ENCODE measurements around the gene CDH4. TPM values are rescaled to one million over a fixed set of nuclear protein-coding genes. Genes with fewer than 3 reads are reported as not detected.

Gene CDH4
- total and polyA plus RNA-seq, 2 donors (not counting 3 experiments of a cell fraction or from before 2014, with no cell fraction given): 0.17 to 0.51 TPM

DNA sequence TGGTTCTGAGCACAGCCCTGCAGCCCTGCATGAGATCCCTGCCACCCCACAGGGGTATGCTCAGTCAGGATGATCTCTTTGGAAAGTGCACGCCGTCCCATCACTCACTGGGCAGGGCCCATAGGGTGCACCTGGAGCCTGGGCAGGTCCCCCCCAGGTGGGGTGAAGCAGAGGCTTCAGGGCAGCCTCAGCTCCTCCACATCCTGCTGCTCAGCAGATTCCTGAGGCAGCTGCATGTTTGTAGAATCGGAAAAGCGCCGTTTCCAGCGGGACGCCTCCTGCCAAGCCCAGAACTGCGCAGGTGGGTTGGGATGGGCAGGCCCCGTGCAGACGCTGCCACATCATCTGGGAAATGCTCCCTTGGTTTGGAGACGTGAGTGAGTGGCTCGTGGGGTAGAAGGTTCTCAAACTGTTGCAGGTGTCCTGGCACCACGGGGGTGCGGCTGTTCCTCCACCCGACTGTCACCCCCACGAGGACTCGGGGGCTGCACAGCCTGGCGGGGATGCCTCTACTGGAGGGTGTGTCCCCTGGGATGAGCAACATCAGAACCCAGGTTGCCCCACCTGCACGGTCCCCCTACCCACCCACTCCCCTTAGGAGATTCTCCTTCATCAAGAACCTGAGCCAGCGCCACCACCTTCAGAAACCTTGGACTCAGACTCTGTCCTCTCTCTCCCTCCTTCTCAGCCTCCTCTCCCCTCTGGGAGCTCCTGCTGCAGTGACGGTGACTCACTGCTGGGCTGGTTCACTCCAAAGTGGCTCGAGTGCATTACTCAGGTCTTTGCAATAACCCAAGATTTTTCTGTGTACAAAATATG, 479.5 kb downstream of the CDH4 start:
- Histone ChIP-seq H3K9me3 (replicated peaks; ENCODE audit: control insufficient read depth, insufficient read depth, low read length) (peaks cover 3% of the 10 kb centered on the region), H4K20me1 (replicated peaks; ENCODE audit: control insufficient read depth, extremely low read depth, insufficient read depth, low read length) (no peaks in the 10 kb centered on the region), H3K79me2 (ENCODE audit: control insufficient read depth, insufficient read depth, low read length) (no peaks in the 10 kb centered on the region), H3K9ac (replicated peaks; ENCODE audit: extremely low read depth, insufficient read depth, low read length) (no peak overlapping the region), H3K9me1 (replicated peaks; ENCODE audit: control insufficient read depth, extremely low read depth, insufficient read depth, low read length) (no peaks in the 10 kb centered on the region), H3K4me1 (ENCODE audit: control insufficient read depth, extremely low read depth, insufficient read depth, low read length) (no peaks in the 10 kb centered on the region), H3K27me3 (ENCODE audit: control insufficient read depth in 2 of 2, insufficient read depth in 2 of 2, low read length in 2 of 2) (no peaks in the 10 kb centered on the region), H2AFZ (ENCODE audit: low read depth, low read length) (no peak overlapping the region), H3K36me3 (ENCODE audit: control insufficient read depth in 2 of 2, extremely low read depth in 1 of 2, insufficient read depth in 2 of 2, low read length in 2 of 2) (no peaks in the 10 kb centered on the region), H3K4me3 (replicated peaks in 1 of 3; ENCODE audit: insufficient read depth in 1 of 3, low read depth in 1 of 3, low read length in 3 of 3) (no peak overlapping the region), H3K4me2 (ENCODE audit: insufficient read depth, low read length) (no peak overlapping the region), H3K27ac (ENCODE audit: insufficient read depth, low read depth, low read length) (no peak overlapping the region)
- FAIRE-seq: no peak
- dilution Hi-C loops (cut with MboI; ENCODE audit: extremely low pct_ligation_motif_present, low sequenced_read_pairs): no loop called here
- DNase-seq (ENCODE audit: low read depth, low spot score): no peak
- no TSS peak for BruUV-seq (replicated peaks)
- ChIA-PET CTCF (no interaction called here), POLR2A (no interaction called here)
- TF ChIP-seq POLR2A (IDR thresholded peaks at IDR 0.05; ENCODE audit: low read depth, low read length) (no peak), FOS (IDR thresholded peaks at IDR 0.05; ENCODE audit: borderline replicate concordance, insufficient read depth, low read length) (no peak), GATA2 (IDR thresholded peaks at IDR 0.05; ENCODE audit: insufficient read depth, insufficient read length, low read depth, low read length) (no peak), CTCF (IDR thresholded peaks at IDR 0.05; ENCODE audit: extremely low read depth in 1 of 2, insufficient read depth in 1 of 2, low read depth in 1 of 2, low read length in 2 of 2) (no peak), EZH2 (IDR thresholded peaks at IDR 0.05; ENCODE audit: borderline replicate concordance, low read depth, low read length, severe bottlenecking) (no peak), MAX (IDR thresholded peaks at IDR 0.05; ENCODE audit: insufficient read depth, insufficient read length) (no peak)
- intact Hi-C loops (cut with micrococcal nuclease): no loop called here

Data from endothelial cell of umbilical vein (primary cell).